ENCODE results near the gene TBC1D22A. TPM values are rescaled to one million over a fixed set of nuclear protein-coding genes. Genes with fewer than 3 reads are reported as not detected.

TBC1D22A gene
- total RNA-seq, 2 donors from 2014 or later, result 28.9 to 31.3 TPM

DNA sequence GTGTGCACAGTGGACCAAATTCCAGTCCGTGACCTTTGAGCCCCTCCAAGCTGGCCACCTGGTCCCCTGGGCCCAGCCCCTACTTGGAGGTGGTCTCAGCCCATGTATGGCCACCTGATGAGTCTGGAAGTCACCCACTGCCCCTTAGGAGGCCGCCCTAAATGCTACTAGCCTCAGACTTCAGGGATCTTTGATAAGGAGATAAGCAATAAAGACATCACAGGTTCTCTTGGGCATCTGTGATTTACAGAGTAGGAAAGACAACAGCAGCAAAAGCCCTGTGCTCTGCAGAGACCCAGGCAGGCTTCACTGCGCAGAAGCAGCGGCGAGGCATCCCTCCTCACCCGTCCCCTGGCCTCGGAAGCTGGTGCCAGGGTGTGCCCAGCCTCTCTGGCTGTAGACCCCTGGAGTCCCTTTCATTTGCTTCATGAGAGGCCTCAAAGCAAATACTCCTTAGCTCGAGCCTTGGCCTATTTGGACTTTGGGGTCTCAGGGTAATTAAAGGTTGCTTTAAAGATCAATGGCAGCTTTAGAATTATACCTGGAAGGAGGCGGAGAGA is 360.1 kb downstream of the TBC1D22A start:
- ATAC-seq (ENCODE audit: insufficient number of reproducible peaks, low FRiP score, low read depth) (no peak), DNase-seq (ENCODE audit: low spot score) (no peak)
- no peak overlapping the region for H3K27ac ChIP-seq
- no peaks in the 10 kb centered on the region for H3K9me3 ChIP-seq
- H3K27me3 ChIP-seq (replicated peaks; ENCODE audit: insufficient read depth), result no peaks in the 10 kb centered on the region
- no peak overlapping the region for H3K4me3 ChIP-seq
- TF ChIP-seq, protein P1, sequence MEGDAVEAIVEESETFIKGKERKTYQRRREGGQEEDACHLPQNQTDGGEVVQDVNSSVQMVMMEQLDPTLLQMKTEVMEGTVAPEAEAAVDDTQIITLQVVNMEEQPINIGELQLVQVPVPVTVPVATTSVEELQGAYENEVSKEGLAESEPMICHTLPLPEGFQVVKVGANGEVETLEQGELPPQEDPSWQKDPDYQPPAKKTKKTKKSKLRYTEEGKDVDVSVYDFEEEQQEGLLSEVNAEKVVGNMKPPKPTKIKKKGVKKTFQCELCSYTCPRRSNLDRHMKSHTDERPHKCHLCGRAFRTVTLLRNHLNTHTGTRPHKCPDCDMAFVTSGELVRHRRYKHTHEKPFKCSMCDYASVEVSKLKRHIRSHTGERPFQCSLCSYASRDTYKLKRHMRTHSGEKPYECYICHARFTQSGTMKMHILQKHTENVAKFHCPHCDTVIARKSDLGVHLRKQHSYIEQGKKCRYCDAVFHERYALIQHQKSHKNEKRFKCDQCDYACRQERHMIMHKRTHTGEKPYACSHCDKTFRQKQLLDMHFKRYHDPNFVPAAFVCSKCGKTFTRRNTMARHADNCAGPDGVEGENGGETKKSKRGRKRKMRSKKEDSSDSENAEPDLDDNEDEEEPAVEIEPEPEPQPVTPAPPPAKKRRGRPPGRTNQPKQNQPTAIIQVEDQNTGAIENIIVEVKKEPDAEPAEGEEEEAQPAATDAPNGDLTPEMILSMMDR (IDR thresholded peaks at IDR 0.05), result no peak
- no peaks in the 10 kb centered on the region for H3K36me3 ChIP-seq
- H3K4me1 ChIP-seq (ENCODE audit: control insufficient read depth in 1 of 2, low read depth in 2 of 2), result no peaks in the 10 kb centered on the region

DNA sequence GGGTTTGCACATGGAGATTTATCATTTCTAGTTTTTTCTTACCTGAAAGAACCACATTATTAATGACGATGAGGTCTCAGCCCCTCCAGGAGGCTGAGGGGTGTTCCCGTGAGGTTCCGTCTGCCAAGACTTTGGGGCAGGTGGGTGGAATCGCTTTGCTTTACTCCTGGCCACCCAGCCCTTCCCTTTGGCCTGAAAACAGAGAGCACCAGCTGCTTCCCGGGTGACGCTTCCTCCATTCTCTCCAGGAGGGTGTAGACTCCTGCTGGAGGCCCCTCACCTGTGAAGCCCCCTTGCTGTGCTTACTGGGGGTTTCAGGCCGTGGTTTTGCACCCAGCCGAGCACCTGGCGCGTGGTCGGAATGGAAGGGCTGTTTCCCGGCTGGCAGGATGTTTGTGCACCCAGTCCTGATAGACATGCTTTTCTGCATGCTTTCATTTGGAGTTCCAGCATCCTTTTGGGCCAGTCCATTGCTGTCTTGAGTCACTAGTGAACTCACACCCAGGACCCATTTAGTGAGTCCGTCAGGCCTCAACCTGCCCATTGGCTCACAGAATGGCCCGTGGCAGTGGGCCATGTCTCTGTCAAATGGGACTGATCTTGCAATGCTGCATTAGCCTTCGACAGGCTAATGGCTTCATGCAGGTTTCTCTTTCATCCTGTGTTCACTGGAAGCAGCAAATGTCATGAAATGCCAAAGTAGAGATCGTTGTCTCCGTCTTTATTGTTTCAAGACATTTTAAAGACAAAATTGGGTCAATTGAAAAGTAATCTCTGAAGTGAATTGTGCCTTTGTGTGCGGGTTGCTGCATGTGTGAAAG is 360.8 kb downstream of the TBC1D22A start:
- Histone ChIP-seq H3K36me3 (no peaks in the 10 kb centered on the region), H3K9me3 (no peaks in the 10 kb centered on the region), H3K27me3 (replicated peaks; ENCODE audit: insufficient read depth) (no peaks in the 10 kb centered on the region), H3K4me3 (no peak overlapping the region), H3K4me1 (ENCODE audit: control insufficient read depth in 1 of 2, low read depth in 2 of 2) (no peaks in the 10 kb centered on the region), H3K27ac (no peak overlapping the region)
- DNase-seq (ENCODE audit: low spot score) (no peak), ATAC-seq (ENCODE audit: insufficient number of reproducible peaks, low FRiP score, low read depth) (no peak)
- TF ChIP-seq, protein P1 (IDR thresholded peaks at IDR 0.05), result no peak

DNA sequence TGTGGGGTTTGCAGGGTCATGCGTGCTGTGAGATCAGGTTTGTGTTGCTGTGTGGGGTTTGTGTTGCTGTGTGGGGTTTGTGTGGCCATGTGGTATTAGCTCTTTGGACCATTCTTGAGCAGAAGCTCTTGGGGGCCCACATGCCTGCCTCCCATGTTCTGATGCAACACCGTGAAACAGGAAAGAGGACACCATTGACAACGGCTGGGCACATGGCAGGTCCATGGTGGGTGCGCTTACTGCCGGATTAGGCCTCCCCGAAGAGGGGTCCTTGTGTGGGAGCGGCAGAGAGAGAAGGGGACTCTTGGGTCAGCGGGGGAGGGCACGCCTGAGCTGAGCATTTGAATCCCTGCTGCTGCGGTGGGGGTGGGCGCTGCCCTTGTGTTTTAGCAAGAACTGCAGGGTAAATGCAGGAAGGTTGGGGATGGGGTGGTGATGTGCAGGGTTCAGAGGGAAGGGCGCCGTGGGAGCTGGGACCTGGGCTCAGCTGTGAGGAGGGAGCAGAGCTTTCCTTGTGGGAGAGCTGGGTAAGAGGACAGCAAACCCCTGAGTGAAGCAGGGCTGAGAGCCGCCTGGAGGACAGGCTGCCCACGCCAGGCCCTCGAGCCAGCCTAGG is 361.5 kb downstream of the TBC1D22A start:
- Histone ChIP-seq H3K27ac (no peak overlapping the region), H3K4me1 (ENCODE audit: control insufficient read depth in 1 of 2, low read depth in 2 of 2) (no peaks in the 10 kb centered on the region), H3K9me3 (no peaks in the 10 kb centered on the region), H3K36me3 (no peaks in the 10 kb centered on the region), H3K4me3 (no peak overlapping the region), H3K27me3 (replicated peaks; ENCODE audit: insufficient read depth) (no peaks in the 10 kb centered on the region)
- DNase-seq (ENCODE audit: low spot score) (no peak), ATAC-seq (ENCODE audit: insufficient number of reproducible peaks, low FRiP score, low read depth) (no peak)
- TF ChIP-seq, protein P1 (IDR thresholded peaks at IDR 0.05), result no peak

DNA sequence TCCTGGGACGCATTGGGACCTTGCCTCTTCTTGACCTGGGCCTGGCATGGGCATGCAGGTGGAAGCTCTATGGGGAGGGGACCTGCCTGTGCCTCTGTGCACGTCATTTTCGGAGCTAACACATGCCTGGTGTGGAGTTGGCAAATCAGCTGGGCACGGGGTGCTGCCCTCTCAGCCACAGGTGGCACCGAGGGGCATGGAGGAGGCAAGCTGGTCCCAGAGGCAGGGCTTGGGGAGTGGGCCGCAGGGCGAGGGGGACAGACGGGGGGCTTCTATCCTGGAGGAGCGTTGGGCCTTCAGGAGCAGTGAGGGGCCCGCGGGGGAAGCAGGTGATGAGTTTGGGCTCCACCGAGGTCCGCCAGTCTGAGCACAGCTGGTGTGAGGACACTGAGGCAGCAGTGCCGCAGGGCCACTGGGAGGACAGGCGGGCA is 362.0 kb downstream of the TBC1D22A start:
- no peaks in the 10 kb centered on the region for H3K4me1 ChIP-seq (ENCODE audit: control insufficient read depth in 1 of 2, low read depth in 2 of 2)
- no peak overlapping the region for H3K27ac ChIP-seq
- H3K9me3 ChIP-seq, result no peaks in the 10 kb centered on the region
- no peak overlapping the region for H3K4me3 ChIP-seq
- no peak for DNase-seq (ENCODE audit: low spot score)
- TF ChIP-seq, protein P1 (IDR thresholded peaks at IDR 0.05), result no peak
- H3K36me3 ChIP-seq, result no peaks in the 10 kb centered on the region
- no peak for ATAC-seq (ENCODE audit: insufficient number of reproducible peaks, low FRiP score, low read depth)
- H3K27me3 ChIP-seq (replicated peaks; ENCODE audit: insufficient read depth), result no peaks in the 10 kb centered on the region

DNA sequence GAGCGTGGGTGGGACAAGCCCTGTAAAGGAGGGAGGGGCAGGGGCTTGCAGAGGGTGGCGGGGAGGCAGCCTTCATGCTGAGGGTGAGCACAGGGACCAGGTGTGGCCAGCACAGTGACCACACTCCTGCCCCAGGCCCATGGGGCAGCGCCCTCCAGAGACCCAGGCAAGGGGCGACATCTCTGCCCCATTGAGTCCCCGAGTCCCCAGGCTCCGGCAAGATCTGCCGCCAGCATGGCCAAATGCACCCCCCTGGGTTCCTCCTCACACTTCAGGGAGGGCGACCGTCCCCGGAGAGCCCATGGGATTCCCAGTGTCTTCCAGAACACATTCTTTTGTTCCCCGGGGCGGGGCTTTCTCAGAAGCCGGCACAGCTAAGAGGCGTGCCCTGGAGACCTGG is 362.5 kb downstream of the TBC1D22A start:
- no peak for DNase-seq (ENCODE audit: low spot score)
- no peak for ATAC-seq (ENCODE audit: insufficient number of reproducible peaks, low FRiP score, low read depth)
- H3K27me3 ChIP-seq (replicated peaks; ENCODE audit: insufficient read depth), result no peaks in the 10 kb centered on the region
- H3K36me3 ChIP-seq, result no peaks in the 10 kb centered on the region
- H3K27ac ChIP-seq, result no peak overlapping the region
- H3K4me1 ChIP-seq (ENCODE audit: control insufficient read depth in 1 of 2, low read depth in 2 of 2), result no peaks in the 10 kb centered on the region
- H3K4me3 ChIP-seq, result no peak overlapping the region
- TF ChIP-seq, protein P1 (IDR thresholded peaks at IDR 0.05), result no peak
- H3K9me3 ChIP-seq, result no peaks in the 10 kb centered on the region
